H1 (cell line): Measurements from ENCODE around the gene GIMD1. TPM values are rescaled to one million over a fixed set of nuclear protein-coding genes. Genes with fewer than 3 reads are reported as not detected.

Experiments
- ATF3 ChIP-seq: IDR thresholded peaks from 2 replicates; pipeline ENCODE4 v1.6.1; 2011; ENCODE audit warnings: low read depth, mild to moderate bottlenecking, low read length; ENCODE audit not compliant: insufficient read depth
- BACH1 ChIP-seq: IDR thresholded peaks from 2 replicates; pipeline ENCODE4 v1.6.1; 2012; ENCODE audit warnings: low read length, improper control_type of control experiment
- CBX8 ChIP-seq: fragments of 300-800, 300-1000 bp; sonication (generic); IDR thresholded peaks from 2 replicates; pipeline ENCODE4 v1.7.1; 2016; ENCODE audit warnings: low read depth, low read length, borderline replicate concordance
- CHD2 ChIP-seq: IDR thresholded peaks from 2 replicates; pipeline ENCODE4 v1.6.1; 2012; ENCODE audit warnings: low read length, improper control_type of control experiment
- E2F6 ChIP-seq: IDR thresholded peaks from 2 replicates; pipeline ENCODE4 v1.6.1; 2012; ENCODE audit warnings: inconsistent platforms
- EGR1 ChIP-seq: IDR thresholded peaks from 2 replicates; pipeline ENCODE4 v1.6.1; 2011; ENCODE audit warnings: low read depth, low read length, borderline replicate concordance
- EZH2 ChIP-seq: fragments of 200-600 bp; sonication (generic); IDR thresholded peaks from 2 replicates; pipeline ENCODE4 v1.7.1; 2012; ENCODE audit warnings: low read depth, mild to moderate bottlenecking, moderate library complexity, low read length, inconsistent platforms; ENCODE audit not compliant: severe bottlenecking
- FOSL1 ChIP-seq: IDR thresholded peaks from 2 replicates; pipeline ENCODE4 v1.6.1; 2011; ENCODE audit warnings: mild to moderate bottlenecking, low read depth, low read length, moderate library complexity; ENCODE audit not compliant: insufficient read depth
- JUN ChIP-seq: IDR thresholded peaks from 2 replicates; pipeline ENCODE4 v1.6.1; 2011; ENCODE audit warnings: low read depth, mild to moderate bottlenecking, improper control_type of control experiment, low read length
- KDM1A ChIP-seq: fragments of 200-600, 300-600 bp; sonication (generic); IDR thresholded peaks from 2 replicates; pipeline ENCODE4 v1.7.1; 2016; ENCODE audit warnings: mild to moderate bottlenecking, low read length, borderline replicate concordance
- KDM4A ChIP-seq: IDR thresholded peaks from one replicate; pipeline ENCODE4 v1.7.1; 2012; ENCODE audit warnings: low read depth, mild to moderate bottlenecking, moderate library complexity, low read length, inconsistent platforms; ENCODE audit not compliant: severe bottlenecking
- POLR2A ChIP-seq, 2 experiments: IDR thresholded peaks; 1 replicate in 1 of 2; 2 replicates in 1 of 2; pipeline ENCODE4 v1.6.1; 2011; ENCODE audit warnings: low read depth in 2 of 2, low read length in 2 of 2, mild to moderate bottlenecking in 2 of 2; ENCODE audit errors: control extremely low read depth in 1 of 2
- POU5F1 ChIP-seq: IDR thresholded peaks from 2 replicates; pipeline ENCODE4 v1.6.1; 2011; ENCODE audit warnings: low read depth, mild to moderate bottlenecking, low read length, moderate library complexity
- RFX5 ChIP-seq: IDR thresholded peaks from 2 replicates; pipeline ENCODE4 v1.6.1; 2011; ENCODE audit warnings: low read depth, low read length, improper control_type of control experiment, borderline replicate concordance
- SP1 ChIP-seq: IDR thresholded peaks from 2 replicates; pipeline ENCODE4 v1.6.1; 2011; ENCODE audit warnings: low read depth, low read length
- SRF ChIP-seq: IDR thresholded peaks from 2 replicates; pipeline ENCODE4 v1.6.1; 2011; ENCODE audit warnings: mild to moderate bottlenecking, low read depth, low read length, moderate library complexity
- TBP ChIP-seq: IDR thresholded peaks from 2 replicates; pipeline ENCODE4 v1.6.1; 2011; ENCODE audit warnings: low read depth, low read length, improper control_type of control experiment
- TEAD4 ChIP-seq: IDR thresholded peaks from 2 replicates; pipeline ENCODE4 v1.6.1; 2012; ENCODE audit warnings: low read depth, low read length, inconsistent platforms, mixed read lengths
- USF2 ChIP-seq: IDR thresholded peaks from 2 replicates; pipeline ENCODE4 v1.6.1; 2011; ENCODE audit warnings: low read length, improper control_type of control experiment
- polyA plus RNA-seq, 7 experiments: library from polyadenylated mRNA; depleted of rRNA in 3 of 7; stranded (reverse) in 5 of 7; unstranded in 2 of 7; fragments of >200 nt in 5 of 7; fragments of 200-250 nt in 2 of 7; gene quantifications; 1 replicate in 5 of 7; 2 replicates in 1 of 7; 4 replicates in 1 of 7; pipeline versions ENCODE4 v1.2.1 to v1.2.3, GENCODE V29; 2011 to 2013; ENCODE audit warnings: missing spikeins in 2 of 7, mixed read lengths in 2 of 7
- total RNA-seq: library from RNA; stranded (reverse); fragmentation: NEBNext Ultra II Directional; extraction: Animal tissue kit (Norgen Biotek cat#: 25700); gene quantifications from 2 replicates; pipeline ENCODE4 v1.2.1, GENCODE V29; 2021

Gene GIMD1
- total and polyA plus RNA-seq, 2 of the 8 experiments (the other 6 are each of a cell fraction or from before 2014, with no cell fraction given) = not detected

GRCh38 chr4:106325800-106326199 lies 42.8 kb downstream of the GIMD1 start (continued):
- TF ChIP-seq KDM1A (no peak), POLR2A (IDR thresholded peaks at IDR 0.05; ENCODE audit: control extremely low read depth in 1 of 2, low read depth in 2 of 2, low read length in 2 of 2) (no peak), SRF (no peak), BACH1 (no peak), EGR1 (no peak), CHD2 (no peak), EZH2 (no peak), E2F6 (no peak), ATF3 (no peak), POU5F1 (no peak), KDM4A (no peak), TEAD4 (no peak), FOSL1 (no peak), RFX5 (no peak), TBP (no peak), CBX8 (no peak), USF2 (no peak), SP1 (no peak), JUN (no peak)
